ENCODE results near the gene SLC13A3. TPM values are rescaled to one million over a fixed set of nuclear protein-coding genes. Genes with fewer than 3 reads are reported as not detected.
"Not testable (repeated sequence)": the region's sequence is repeated elsewhere in the genome, so short reads cannot be mapped to it uniquely, and the experiment has no call there.

SLC13A3 gene
- total RNA-seq, 1 experiment from 2014 or later, result not detected

DNA sequence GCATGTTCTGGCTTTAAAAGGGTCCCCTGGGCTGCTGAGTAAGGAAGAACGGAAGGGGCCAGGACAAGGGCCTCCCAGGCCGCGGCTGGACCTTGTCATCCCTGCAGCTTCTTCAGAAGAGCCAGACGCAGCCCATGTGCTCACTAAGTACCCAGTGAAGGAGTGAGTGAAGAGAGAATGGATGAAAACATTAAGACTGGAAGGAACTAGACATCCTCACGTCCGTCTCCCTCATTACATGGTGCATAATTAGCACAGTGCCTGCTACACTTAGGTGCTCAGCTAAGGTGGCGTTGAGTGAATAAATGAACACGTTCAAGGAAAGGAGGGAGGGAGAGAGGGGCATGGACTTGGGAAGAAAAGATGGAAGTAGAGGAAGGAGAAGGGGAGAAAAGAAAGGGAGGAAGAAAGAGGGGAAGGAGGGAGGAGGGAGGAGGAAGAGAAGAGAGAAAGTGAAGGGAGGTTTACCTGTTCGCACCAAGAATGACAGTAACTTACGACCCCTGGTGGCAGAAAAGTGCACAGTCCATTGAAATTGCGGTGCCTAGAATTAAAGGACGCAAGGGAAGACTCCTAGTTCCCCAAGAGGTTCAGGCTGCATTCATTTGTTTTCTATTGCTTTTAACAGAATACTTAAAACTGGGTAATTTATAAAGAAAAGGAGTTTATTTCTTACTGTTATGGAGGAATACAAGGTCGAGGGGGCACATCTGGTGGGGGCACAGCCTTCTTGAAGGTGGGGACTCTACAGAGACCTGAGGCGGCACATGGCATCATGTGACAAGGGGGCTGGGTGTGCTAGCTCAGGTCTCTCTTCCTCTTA lies 30.0 kb upstream of the SLC13A3 start:
- DNase-seq (ENCODE audit: low spot score), result peak; percentile 35

DNA sequence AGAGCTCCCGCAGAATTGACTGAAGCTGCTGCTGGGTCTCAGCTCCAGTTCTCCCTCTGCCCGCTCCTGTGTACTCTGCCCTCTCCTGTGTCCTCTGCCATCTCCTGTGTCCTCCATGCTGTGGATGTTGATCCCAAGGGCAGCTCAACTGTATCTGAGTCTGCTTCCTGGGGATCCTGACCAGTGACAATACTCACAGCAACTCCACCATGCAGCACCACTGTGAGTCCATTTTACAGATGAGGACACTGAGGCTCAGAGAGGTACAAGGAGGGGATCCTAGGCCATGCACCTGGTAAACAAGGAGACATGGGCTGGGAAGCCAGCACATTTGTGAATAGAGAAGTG lies 29.4 kb upstream of the SLC13A3 start:
- DNase-seq (ENCODE audit: low spot score), result no peak

DNA sequence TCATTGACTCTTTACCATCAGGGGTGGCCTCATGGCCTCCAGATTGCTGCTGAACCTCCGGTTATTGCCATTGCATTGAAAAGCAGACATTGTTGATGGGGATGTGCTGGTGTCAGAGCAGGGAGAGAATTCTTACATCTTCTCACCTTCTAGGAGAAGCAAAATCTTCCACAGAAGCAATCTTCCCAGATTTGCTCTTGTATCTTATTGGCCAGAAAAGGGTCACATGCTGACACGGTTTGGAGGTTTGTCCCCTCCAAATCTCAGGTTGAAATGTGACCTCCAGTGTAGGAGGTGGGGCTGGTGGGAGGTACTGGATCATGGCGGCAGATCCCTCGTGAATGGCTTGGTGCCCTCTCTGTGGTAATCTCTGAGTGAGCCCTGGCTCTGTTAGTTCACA lies 27.3 kb upstream of the SLC13A3 start:
- DNase-seq (ENCODE audit: low spot score), result no peak

DNA sequence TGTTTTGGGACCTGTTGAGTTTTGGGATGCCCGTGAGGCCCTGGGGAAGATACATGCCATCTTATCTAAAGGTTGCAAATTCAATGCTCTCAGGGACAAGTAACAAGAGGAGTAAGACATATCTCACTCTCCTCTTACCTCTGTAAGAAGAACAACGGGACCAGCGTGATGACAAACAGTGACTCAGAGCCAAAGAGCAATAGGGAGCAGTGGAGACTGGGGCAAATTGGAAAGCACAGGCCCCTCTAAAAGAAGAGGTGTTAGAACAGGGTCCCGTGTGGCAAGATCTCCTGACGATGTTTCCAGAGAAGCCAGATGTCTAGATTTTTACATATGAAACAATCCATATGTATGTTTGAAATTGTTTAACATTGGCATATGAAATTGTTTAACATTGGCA lies 26.3 kb upstream of the SLC13A3 start:
- no peak for DNase-seq (ENCODE audit: low spot score)

DNA sequence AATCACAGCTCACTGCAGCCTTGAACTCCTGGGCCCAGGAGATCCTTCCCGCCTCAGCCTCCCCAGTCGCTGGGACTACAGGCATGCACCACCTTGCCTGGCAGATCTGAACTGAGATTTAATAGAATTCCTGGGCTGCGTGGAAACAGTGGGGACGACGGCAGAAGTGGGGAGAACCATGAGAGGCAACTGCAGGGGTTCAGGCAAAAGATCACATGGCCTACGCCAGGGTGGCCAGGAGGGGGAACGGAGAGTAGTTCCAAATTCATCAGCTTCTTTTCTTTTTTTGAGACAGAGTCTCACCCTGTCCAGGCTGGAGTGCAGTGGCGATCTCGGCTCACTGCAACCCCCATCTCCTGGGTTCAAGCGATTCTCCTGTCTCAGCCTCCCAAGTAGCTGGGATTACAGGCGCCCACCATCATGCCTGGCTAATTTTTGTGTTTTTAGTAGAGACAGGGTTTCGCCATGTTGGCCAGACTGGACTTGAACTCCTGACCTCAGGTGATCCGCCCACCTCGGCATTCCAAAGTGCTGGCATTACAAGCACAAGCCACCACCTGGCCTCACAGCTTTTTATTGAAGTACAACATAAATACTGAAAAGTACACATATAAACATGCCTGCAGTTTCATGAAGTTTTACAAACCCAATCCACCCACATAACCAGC lies 25.5 kb upstream of the SLC13A3 start:
- DNase-seq (ENCODE audit: low spot score), result not testable (repeated sequence)

DNA sequence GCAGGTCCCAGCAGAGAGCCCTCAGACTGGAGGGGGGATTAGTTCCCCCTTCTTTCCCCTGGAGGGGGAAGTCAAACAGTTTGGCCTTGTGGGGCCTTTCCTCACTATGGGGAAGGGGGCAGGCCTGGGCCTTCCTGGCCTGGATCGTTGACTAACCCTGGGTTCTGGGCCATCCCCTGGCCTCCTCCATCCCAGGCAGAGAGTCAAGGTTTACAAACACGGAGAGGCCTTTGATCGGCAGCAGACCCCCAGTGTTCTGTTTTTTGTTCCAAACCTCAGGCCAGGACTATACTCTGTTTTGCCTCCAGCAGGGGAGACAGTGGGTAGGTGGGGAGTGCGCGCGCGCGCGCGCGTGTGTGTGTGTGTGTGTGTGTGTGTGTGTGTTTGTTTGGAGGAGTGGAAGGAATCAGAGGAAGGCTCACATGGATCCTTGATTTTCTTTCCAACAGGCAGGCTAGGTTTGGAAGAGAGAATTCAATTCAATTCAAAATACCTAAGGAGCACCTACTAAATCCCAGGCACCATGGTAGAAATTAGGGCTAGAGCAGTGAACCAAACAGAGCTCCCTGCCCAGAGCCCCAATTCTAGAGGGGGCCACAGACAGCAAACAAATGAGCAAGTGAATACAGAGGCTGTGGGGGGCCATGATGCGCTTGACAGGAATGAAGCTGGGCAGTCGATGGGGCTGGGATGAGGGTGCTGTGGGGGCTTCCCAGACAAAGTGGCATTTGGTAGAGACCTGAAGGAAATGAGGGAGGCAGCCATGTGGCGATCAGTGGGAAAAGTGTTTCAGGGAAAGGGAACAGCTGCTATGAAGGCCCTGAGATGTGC lies 23.2 kb upstream of the SLC13A3 start:
- DNase-seq (ENCODE audit: low spot score), result no peak

DNA sequence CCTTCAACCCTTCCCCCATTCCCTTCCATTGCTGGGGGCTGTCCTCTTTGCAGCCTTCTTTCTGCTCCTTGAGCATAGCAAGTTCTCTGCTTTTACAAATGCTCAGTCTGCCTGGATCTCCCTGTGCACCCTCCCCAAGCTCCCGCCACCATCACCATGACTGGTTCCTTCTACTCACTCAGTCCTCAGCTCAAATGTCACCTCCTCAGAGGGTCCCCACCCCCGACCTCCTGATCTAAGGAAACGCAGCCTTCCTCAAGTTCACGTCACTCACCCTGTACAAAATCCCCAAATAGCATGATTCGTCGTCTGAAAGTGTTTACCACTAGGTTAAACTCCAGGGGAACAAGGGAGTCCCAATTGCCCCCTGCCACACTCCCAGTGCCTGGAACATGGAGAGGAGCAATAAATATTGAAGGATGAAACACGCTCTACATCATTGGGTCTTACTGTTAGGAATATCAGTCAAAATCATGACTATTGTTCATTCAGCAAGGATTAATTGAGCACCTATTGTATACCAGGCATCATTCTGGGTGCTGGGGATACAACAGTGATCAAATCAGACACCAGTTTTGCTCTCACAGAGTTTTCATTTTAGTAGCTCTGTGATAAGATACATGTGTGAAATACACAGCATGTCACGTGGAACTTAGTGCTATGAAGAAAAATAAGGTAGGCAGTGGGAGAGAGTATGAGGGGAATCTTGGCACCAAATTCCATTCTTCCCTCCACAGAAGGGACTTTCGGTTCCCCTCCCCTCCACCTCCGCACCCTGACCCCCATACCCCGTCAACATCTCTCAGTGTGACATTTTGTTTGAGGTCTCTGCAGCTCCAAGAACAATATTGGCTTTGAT lies 22.4 kb upstream of the SLC13A3 start:
- no peak for DNase-seq (ENCODE audit: low spot score)

DNA sequence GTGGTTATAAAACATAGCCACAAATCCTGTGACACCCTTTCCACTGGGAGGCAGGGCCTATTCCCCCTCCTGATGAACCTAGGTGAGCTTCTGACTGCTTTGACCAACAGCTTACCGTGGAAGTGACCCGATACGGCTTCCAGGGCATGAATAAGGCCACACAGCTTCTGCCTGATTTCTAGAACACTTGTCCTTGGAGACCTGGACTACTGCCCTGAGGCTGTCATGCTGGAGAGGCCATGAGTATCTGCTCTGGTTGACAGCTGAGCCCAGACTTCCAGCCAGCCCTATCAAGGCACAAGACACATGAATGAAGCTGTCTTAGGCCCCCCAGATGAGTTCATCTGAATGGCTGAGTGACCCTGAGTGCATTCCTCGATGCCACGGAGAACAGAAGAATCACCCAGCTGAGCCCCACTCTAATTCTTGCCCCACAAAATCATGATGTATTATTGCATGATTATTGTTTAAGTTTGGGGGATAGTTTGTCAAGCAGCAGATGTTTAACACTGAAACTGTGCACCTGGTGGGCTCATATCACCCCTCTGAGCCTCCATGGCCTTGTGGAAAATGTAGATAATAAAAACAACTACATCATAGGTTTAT lies 21.4 kb upstream of the SLC13A3 start:
- no peak for DNase-seq (ENCODE audit: low spot score)

DNA sequence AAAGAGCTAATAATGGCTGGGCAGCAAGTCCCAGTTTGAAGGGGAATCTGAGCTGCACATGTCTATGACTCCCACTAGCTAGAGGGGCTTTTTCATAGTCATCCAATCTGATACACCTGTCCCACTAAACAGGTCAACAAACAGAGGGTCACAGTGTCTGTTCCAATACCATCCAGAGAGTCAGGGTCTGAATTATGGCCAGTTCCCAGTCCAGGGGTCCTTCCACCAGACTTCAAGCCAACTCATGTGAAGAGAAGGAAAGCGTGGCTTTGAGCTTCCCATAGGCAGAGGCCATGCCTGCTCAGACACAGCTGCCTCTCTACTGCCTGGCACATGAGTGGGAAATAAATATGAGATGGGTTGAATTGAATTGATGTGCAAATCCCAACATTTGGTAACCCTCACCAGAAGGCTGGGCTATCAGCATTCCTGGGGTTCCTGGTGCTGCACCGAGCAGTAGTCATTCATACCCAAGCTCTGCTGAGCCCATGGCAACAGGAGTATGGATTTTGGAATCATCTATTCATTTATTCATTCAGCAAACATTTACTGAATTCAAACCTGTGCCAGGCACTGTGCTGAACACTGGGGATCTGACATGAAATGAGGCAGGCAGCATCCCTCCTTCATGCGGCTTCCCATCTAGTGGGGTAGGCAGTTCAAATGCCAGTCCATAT lies 20.7 kb upstream of the SLC13A3 start:
- no peak for DNase-seq (ENCODE audit: low spot score)

DNA sequence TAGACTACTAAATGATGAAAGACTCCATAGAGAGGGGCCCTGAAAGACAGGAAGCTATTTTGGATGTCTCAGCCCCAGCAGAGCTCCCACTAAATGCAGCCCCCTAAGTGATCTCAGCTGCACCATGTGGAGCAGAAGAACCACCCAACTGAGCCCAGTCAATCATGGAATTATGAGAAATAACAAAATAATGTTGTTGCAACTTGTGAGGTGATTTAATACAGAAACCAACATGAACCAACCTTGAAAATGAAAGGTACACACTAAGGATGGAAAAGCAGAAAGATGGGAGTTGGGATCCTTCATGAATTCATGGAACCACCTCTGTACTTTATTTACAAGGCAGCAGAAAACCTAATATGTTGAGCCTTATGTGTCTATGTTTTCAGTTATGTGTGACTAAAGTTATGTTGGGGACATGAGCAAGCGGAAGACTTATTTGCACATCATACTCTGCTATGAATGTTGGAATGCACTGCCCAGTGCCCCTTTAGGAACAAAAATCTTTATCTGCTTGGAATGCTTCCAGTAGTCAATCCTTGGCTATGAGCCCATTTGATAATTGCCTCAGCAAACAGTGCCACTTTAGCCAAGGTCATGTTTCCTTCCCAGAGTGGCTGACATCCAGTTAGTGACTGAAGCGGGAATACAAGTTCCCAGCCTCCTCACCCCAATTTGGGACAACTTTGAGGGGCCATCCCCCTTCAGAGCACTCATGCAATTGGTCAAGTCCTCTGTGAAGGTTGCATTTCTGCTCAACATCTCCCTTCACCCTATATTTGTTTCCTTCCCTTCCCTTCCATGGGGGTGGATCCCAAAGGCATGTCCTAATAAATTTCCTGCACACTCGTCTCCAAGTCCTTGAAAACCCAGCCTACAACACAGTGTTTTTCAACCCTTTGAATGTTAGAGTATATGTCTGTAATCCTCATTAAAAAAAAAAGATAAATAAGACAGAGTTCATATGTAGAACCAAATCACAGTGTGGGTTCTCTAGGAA lies 19.6 kb upstream of the SLC13A3 start:
- DNase-seq (ENCODE audit: low spot score), result no peak

DNA sequence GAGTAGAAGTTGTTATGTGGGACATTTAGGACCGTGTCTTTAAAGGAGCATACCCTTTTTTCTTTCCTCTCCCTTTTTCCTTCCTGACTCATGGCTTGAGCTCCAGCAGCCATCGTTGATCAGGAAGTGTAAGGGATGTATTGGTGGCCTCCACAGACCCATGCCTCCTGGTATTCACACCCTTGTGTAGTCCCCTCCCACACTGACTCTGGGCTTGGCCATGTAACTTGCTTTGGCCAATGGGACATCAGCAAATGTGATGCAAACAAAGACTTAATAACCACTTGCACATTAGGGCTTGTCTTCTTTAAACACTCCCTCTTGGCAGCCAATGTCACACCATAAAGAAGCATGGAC lies 18.9 kb upstream of the SLC13A3 start:
- no peak for DNase-seq (ENCODE audit: low spot score)

DNA sequence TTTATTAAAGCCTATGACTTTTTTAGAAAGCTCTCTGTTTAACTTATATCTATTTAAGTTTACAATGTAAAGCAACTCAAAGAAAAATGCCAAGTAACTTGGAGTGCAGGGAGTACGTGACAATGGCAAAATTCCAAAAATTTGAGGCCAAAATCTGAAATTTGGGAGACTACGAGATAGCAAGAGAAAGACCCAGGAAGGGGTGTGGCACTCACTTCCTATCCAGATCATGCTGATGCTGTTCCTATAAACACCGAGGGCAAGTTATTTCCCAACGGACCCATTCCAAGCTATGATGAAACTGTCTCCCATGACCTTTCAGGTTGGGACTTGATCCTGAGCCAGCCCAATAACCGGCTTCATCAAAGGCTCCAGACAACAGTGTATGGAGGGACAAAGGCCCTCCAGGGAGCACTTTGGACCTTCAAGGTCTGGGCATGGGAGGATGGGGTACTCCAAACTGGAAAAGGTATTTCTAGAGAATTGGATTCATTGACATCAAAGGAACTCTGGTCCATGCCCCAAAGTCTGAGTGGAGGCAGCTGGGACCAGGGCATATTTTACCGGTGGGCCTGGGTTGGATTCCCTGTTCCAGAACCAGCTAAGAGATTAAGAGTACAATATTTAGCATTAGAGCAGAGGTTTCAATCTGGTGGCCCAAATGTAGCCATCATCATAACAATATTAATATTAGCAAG lies 15.7 kb upstream of the SLC13A3 start:
- DNase-seq (ENCODE audit: low spot score), result no peak

DNA sequence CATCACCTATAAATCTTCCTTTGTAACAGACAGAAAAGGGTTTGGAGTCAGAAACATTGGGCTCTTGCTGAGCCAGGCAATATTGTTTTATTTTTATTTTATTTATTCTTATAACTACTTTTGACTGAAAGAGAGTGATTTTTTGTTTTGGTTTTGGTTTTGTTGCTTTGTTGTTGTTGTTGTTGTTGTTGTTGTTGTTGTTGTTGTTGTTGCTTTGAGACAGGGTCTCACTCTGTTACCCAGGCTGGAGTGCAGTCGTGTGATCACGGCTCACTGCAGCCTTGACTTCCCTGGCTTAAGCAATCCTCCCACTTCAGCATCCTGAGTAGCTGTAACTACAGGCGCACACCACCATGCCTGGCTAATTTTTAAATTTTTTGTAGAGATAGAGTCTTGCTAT lies 15.0 kb upstream of the SLC13A3 start:
- DNase-seq (ENCODE audit: low spot score), result no peak

DNA sequence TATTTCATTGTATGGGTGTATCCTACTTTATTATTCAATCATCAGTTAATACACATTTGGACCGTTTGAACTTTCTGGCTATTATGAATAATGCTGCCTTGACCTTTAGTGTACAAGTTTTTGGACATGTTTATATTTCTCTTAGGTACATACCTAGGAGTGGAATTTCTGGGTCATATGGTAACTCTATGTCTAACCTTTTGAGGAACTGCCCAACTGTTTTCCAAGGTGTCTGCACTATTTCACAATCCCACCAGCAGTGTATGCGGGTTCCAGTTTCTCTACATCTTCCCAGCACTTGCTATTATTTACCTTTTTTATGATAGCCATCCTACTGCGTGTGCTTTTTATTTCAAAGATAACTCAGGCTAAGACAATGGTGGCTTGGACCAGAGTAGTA lies 14.3 kb upstream of the SLC13A3 start:
- DNase-seq (ENCODE audit: low spot score), result no peak

DNA sequence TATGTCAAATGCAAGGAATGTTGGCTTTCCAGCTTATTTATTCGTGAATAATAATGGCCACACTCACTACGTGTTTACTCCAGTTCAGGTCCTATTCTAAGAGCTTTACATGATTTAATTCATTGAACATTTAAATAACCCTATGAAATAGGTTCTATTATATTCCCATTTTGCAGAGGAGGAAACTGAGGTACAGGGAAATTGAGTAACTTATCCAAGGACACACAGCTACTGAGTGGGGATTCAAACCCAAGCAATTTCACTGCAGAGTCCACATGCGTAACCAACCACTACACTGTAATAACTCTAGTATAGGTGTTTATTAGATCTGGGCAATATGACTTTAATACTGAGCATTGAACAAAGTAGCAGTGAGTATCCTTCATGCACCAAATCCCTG lies 12.3 kb upstream of the SLC13A3 start:
- DNase-seq (ENCODE audit: low spot score), result no peak

DNA sequence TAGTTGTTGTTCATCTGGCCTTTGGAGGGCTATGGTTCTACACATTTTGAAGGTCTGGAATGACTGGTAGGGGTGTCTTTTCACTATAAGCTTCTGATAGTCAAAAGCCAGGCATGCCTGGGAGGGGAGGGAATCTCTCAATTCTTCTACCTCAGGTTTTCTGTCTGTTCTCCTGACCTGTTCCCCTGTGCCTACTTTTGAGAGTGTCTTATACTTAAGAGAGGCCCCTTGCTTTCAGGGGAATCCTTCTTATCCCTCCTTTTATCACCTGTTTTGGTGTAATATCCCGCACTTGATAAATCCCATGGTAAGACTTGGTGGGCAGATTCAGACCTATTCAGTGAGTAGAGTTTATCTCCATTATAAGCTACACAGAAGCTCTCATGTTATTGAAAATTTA lies 10.4 kb upstream of the SLC13A3 start:
- no peak for DNase-seq (ENCODE audit: low spot score)

DNA sequence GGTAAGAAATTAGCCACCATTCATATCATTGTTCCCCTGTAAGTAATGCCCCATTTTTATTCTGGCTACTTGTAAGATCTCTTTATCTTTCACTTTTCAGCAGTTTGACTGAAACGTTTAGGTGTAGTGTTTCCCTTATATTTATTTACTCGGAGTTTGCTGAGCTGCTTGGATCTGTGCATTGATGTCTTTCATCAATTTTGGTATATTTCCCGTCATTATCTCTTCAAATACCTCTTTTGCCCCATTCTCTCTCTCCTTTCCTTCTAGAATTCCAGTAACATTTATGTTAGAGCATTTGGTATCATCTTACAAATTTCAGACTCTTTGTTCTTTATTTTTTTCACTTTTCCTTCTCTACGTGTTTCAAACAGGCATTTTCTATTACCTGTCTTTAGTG lies 9.2 kb upstream of the SLC13A3 start:
- no peak for DNase-seq (ENCODE audit: low spot score)

DNA sequence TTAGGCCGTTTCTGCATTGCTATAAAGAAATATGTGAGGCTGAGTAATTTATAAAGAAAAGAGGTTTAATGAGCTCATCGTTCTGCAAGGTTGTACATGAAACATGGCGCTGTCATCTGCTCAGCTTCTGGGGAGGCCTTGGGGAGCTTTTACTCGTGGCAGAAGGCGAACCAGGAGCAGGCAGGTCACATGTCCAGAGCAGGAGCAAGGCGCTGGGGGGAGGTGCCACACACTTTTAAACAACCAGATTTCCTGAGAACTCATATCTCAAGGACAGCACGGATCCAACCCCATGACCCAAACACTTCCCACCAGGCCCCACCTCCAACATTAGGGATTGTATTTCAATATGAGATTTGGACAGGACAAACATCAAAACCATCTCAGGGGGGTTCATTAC lies 6.4 kb upstream of the SLC13A3 start:
- no peak for DNase-seq (ENCODE audit: low spot score)

DNA sequence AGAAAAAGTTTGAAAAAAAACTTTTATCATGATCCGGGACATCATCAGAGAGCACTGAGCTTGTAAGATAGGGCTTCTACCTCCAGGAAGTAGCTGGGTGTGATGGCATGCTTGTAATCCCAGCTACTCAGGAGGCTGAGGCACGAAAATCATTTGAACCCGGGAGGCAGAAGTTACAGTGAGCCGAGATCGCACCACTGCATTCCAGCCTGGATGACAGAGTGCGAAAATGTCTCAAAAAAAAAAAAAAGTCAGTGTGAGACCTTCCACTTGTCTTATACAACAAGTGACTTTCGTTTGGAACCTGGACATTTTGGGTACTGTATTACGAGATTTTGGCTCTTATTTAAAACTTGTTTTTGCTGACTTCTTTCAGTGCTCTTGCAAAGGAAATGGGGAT lies 5.9 kb upstream of the SLC13A3 start:
- no peak for DNase-seq (ENCODE audit: low spot score)
